Left renal cortex interstitium (tissue), 4 donors: Measurements from ENCODE around the gene GUK1. TPM values are rescaled to one million over a fixed set of nuclear protein-coding genes. Genes with fewer than 3 reads are reported as not detected.

Experiments used
- DNase-seq, 4 donors: peaks; one replicate each; pipeline ENCODE4 v3.0.0-alpha.2; 2013; ENCODE audit warnings: low read depth in 4 of 4, low spot score in 2 of 4, missing footprints in 1 of 4
- polyA plus RNA-seq, 4 donors: library from polyadenylated mRNA; unstranded; fragments of 120-200 nt; gene quantifications; one replicate each; pipeline ENCODE4 v1.2.1, GENCODE V29; 2013; ENCODE audit not compliant: insufficient read length in 4 of 4

Gene GUK1
- 100 to 1,000 TPM; 107 to 169 (median 142) TPM for polyA plus RNA-seq

- peak; percentile 89 to 95 (median 94) for DNase-seq
These were observed at the start of gene GUK1 for GRCh38 chr1:228139931-228140723. Gene GUK1 (plus strand): TSS chr1:228140279. CDS start chr1:228140303, 24 bp downstream.

GRCh38 chr1:228090613-228091081, 49.4 kb upstream of the GUK1 start:
- no peak for DNase-seq

- no peak for DNase-seq
These were observed 49.0 kb upstream of the GUK1 start for GRCh38 chr1:228091084-228091483.

- DNase-seq: no peak
These were observed 47.6 kb upstream of the GUK1 start for GRCh38 chr1:228092342-228093049.

- no peak for DNase-seq
These were observed 46.8 kb upstream of the GUK1 start for GRCh38 chr1:228093050-228093906.

GRCh38 chr1:228094432-228095016, 45.6 kb upstream of the GUK1 start:
- no peak for DNase-seq

- no peak for DNase-seq
These were observed 44.9 kb upstream of the GUK1 start for GRCh38 chr1:228095161-228095560.

- DNase-seq: no peak
These were observed 44.1 kb upstream of the GUK1 start for GRCh38 chr1:228095938-228096337.

- no peak for DNase-seq
These were observed 43.4 kb upstream of the GUK1 start for GRCh38 chr1:228096416-228097332.

- no peak for DNase-seq
These were observed 42.6 kb upstream of the GUK1 start for GRCh38 chr1:228097333-228098081.

GRCh38 chr1:228098323-228098931, 41.7 kb upstream of the GUK1 start:
- no peak for DNase-seq

- DNase-seq: no peak
These were observed 40.7 kb upstream of the GUK1 start for GRCh38 chr1:228099331-228099732.

- DNase-seq: no peak
These were observed 39.1 kb upstream of the GUK1 start for GRCh38 chr1:228100822-228101613.

GRCh38 chr1:228101614-228101993, 38.5 kb upstream of the GUK1 start:
- DNase-seq: no peak

- no peak for DNase-seq
These were observed 37.9 kb upstream of the GUK1 start for GRCh38 chr1:228101994-228102790.

- DNase-seq: peak; percentile 64 to 92 (median 87)
These were observed 37.1 kb upstream of the GUK1 start, which contains the start of gene C1orf35 for GRCh38 chr1:228102791-228103620. Gene C1orf35 (minus strand): TSS chr1:228103325. CDS start chr1:228103227, 98 bp downstream.
